Measurements from ENCODE around the gene DNTT. TPM values are rescaled to one million over a fixed set of nuclear protein-coding genes. Genes with fewer than 3 reads are reported as not detected.

DNTT gene
- total and polyA plus RNA-seq, 4 donors: not detected

DNA sequence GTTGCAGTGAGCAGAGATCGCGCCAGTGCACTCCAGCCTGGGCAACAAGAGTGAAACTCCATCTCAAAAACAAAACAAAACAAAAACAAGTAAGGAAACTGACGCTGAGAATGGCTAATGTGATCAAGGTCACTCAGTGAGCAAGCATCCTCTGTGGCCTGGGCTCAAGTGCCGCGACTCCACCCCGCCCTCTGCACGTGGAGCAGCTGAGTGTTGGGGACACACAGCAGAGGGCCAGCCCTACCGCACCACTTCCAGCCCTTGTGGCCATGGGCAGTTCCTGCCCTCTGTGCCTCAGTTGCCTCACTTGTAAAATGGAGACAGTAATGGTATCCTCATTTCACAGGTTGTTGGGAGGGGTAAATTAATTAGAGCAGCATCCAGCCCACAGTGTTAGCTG, 75.5 kb downstream of the DNTT start:
- DNase-seq (no peak), ATAC-seq (ENCODE audit: insufficient read depth, low FRiP score) (no peak)
- WGBS, 2 donors: 77 to 87% methylated on average over 8 of the region's 8 CpGs
- H3K9me3 ChIP-seq (ENCODE audit: control insufficient read depth in 4 of 4, insufficient read depth in 3 of 4, low read length in 3 of 4): peaks cover 0 to 4% (median 0%) of the 10 kb centered on the region in 4 donors
- no peaks in the 10 kb centered on the region for H3K36me3 ChIP-seq (ENCODE audit: control insufficient read depth in 4 of 4, insufficient read depth in 4 of 4, low read length in 4 of 4)
- H3K27ac ChIP-seq (ENCODE audit: low read depth in 1 of 2, low read length in 1 of 2): no peak overlapping the region
- H3K9ac ChIP-seq (ENCODE audit: insufficient read depth in 1 of 2, low read length in 2 of 2): no peak overlapping the region
- no peak for TF ChIP-seq CTCF (IDR thresholded peaks at IDR 0.05; ENCODE audit: control extremely low read depth, extremely low read depth)
- peaks cover 0 to under 1% (median 0%) of the 10 kb centered on the region in 3 donors for H3K27me3 ChIP-seq (ENCODE audit: control insufficient read depth in 3 of 3, insufficient read depth in 3 of 3, low read length in 2 of 3)
- no peak overlapping the region for H3K4me3 ChIP-seq
- peaks cover 0 to 10% (median 0%) of the 10 kb centered on the region in 5 donors for H3K4me1 ChIP-seq (ENCODE audit: control insufficient read depth in 5 of 5, insufficient read depth in 5 of 5, low read length in 5 of 5)

GRCh38 chr10:96380821-96381220, 76.6 kb downstream of the DNTT start:
- peaks cover 2 to 3% (median 2%) of the 10 kb centered on the region in 3 donors for H3K27me3 ChIP-seq (ENCODE audit: control insufficient read depth in 3 of 3, insufficient read depth in 3 of 3, low read length in 2 of 3)
- DNase-seq: no peak
- H3K4me3 ChIP-seq: no peak overlapping the region
- ATAC-seq (ENCODE audit: insufficient read depth, low FRiP score): peak; percentile 42
- no peak overlapping the region for H3K9ac ChIP-seq (ENCODE audit: insufficient read depth in 1 of 2, low read length in 2 of 2)
- TF ChIP-seq CTCF (IDR thresholded peaks at IDR 0.05; ENCODE audit: control extremely low read depth, extremely low read depth): no peak
- 46 to 70% methylated on average over 7 of the region's 7 CpGs for WGBS, 2 donors
- peaks cover 0 to 4% (median 0%) of the 10 kb centered on the region in 4 donors for H3K9me3 ChIP-seq (ENCODE audit: control insufficient read depth in 4 of 4, insufficient read depth in 3 of 4, low read length in 3 of 4)
- H3K36me3 ChIP-seq (ENCODE audit: control insufficient read depth in 4 of 4, insufficient read depth in 4 of 4, low read length in 4 of 4): no peaks in the 10 kb centered on the region
- H3K4me1 ChIP-seq (ENCODE audit: control insufficient read depth in 5 of 5, insufficient read depth in 5 of 5, low read length in 5 of 5): peaks cover 0 to 6% (median 0%) of the 10 kb centered on the region in 5 donors
- H3K27ac ChIP-seq (ENCODE audit: low read depth in 1 of 2, low read length in 1 of 2): no peak overlapping the region

GRCh38 chr10:96384506-96384905, 80.3 kb downstream of the DNTT start:
- 66 to 71% methylated on average over 25 of the region's 25 CpGs for WGBS, 2 donors
- DNase-seq: no peak
- peaks cover 2 to 12% (median 3%) of the 10 kb centered on the region in 3 donors for H3K27me3 ChIP-seq (ENCODE audit: control insufficient read depth in 3 of 3, insufficient read depth in 3 of 3, low read length in 2 of 3)
- H3K36me3 ChIP-seq (ENCODE audit: control insufficient read depth in 4 of 4, insufficient read depth in 4 of 4, low read length in 4 of 4): no peaks in the 10 kb centered on the region
- peaks cover 0 to under 1% (median 0%) of the 10 kb centered on the region in 5 donors for H3K4me1 ChIP-seq (ENCODE audit: control insufficient read depth in 5 of 5, insufficient read depth in 5 of 5, low read length in 5 of 5)
- no peak for ATAC-seq (ENCODE audit: insufficient read depth, low FRiP score)
- no peak for TF ChIP-seq CTCF (IDR thresholded peaks at IDR 0.05; ENCODE audit: control extremely low read depth, extremely low read depth)
- no peak overlapping the region for H3K27ac ChIP-seq (ENCODE audit: low read depth in 1 of 2, low read length in 1 of 2)
- peaks cover 0 to 4% (median 0%) of the 10 kb centered on the region in 4 donors for H3K9me3 ChIP-seq (ENCODE audit: control insufficient read depth in 4 of 4, insufficient read depth in 3 of 4, low read length in 3 of 4)
- no peak overlapping the region for H3K9ac ChIP-seq (ENCODE audit: insufficient read depth in 1 of 2, low read length in 2 of 2)
- H3K4me3 ChIP-seq: no peak overlapping the region

- Histone ChIP-seq H3K27ac (ENCODE audit: low read depth in 1 of 2, low read length in 1 of 2) (no peak overlapping the region), H3K9ac (ENCODE audit: insufficient read depth in 1 of 2, low read length in 2 of 2) (no peak overlapping the region), H3K4me3 (no peak overlapping the region), H3K9me3 (ENCODE audit: control insufficient read depth in 4 of 4, insufficient read depth in 3 of 4, low read length in 3 of 4) (peaks cover 0 to 2% (median 0%) of the 10 kb centered on the region in 4 donors), H3K27me3 (ENCODE audit: control insufficient read depth in 3 of 3, insufficient read depth in 3 of 3, low read length in 2 of 3) (peaks cover 2 to 12% (median 3%) of the 10 kb centered on the region in 3 donors), H3K36me3 (ENCODE audit: control insufficient read depth in 4 of 4, insufficient read depth in 4 of 4, low read length in 4 of 4) (no peaks in the 10 kb centered on the region), H3K4me1 (ENCODE audit: control insufficient read depth in 5 of 5, insufficient read depth in 5 of 5, low read length in 5 of 5) (peaks cover 0 to 11% (median 0%) of the 10 kb centered on the region in 5 donors)
- no peak for TF ChIP-seq CTCF (IDR thresholded peaks at IDR 0.05; ENCODE audit: control extremely low read depth, extremely low read depth)
- ATAC-seq (ENCODE audit: insufficient read depth, low FRiP score): no peak
- whole genome bisulfite sequencing, 2 donors: 78 to 79% methylated on average over 2 of the region's 2 CpGs
- no peak for DNase-seq
These were observed 82.9 kb downstream of the DNTT start for GRCh38 chr10:96387161-96387560.
